NT2/D1 (cell line): ENCODE data around the gene RMND1.

Experiments
- DNase-seq: peaks from one replicate; pipeline ENCODE4 v3.0.0-alpha.2; 2011; ENCODE audit warnings: low read depth, low spot score
- H3K27me3 ChIP-seq: 2 replicates; pipeline ENCODE4 v1.6.0; 2011; ENCODE audit warnings: mild to moderate bottlenecking; ENCODE audit not compliant: insufficient read length, insufficient read depth
- H3K36me3 ChIP-seq: 2 replicates; pipeline ENCODE4 v1.6.1; 2011; ENCODE audit warnings: mild to moderate bottlenecking, low read length, mixed read lengths; ENCODE audit not compliant: insufficient read depth, insufficient read length
- H3K4me1 ChIP-seq: 2 replicates; pipeline ENCODE4 v1.5.1; 2011; ENCODE audit not compliant: insufficient read depth, insufficient read length
- H3K4me3 ChIP-seq: 2 replicates; pipeline ENCODE4 v1.5.1; 2011; ENCODE audit warnings: low read depth; ENCODE audit not compliant: insufficient read length
- H3K9ac ChIP-seq: 2 replicates; pipeline ENCODE4 v1.6.0; 2011; ENCODE audit warnings: low read depth; ENCODE audit not compliant: insufficient read length
- H3K9me3 ChIP-seq: 2 replicates; pipeline ENCODE4 v1.5.1; 2011; ENCODE audit warnings: mild to moderate bottlenecking, low read length; ENCODE audit not compliant: insufficient read depth
- SUZ12 ChIP-seq: IDR thresholded peaks from 2 replicates; pipeline ENCODE4 v1.6.1; 2011; ENCODE audit not compliant: insufficient read length, insufficient read depth; ENCODE audit errors: extremely low read depth
- YY1 ChIP-seq: IDR thresholded peaks from 2 replicates; pipeline ENCODE4 v1.6.1; 2011; ENCODE audit not compliant: insufficient read length, insufficient read depth
- ZNF274 ChIP-seq: IDR thresholded peaks from 2 replicates; pipeline ENCODE4 v1.6.1; 2011; ENCODE audit warnings: mild to moderate bottlenecking, low read depth, low read length

RMND1 gene

GRCh38 chr6:151494235-151494935 lies 42.5 kb upstream of the RMND1 start:
- no peaks in the 10 kb centered on the region for H3K4me1 ChIP-seq
- peaks cover 30% of the 10 kb centered on the region for H3K27me3 ChIP-seq
- TF ChIP-seq ZNF274: no peak
- TF ChIP-seq YY1: no peak
- TF ChIP-seq SUZ12: no peak
- peak overlapping the region; percentile 72 for H3K9ac ChIP-seq
- no peak for DNase-seq
- H3K36me3 ChIP-seq: no peaks in the 10 kb centered on the region
- no peaks in the 10 kb centered on the region for H3K9me3 ChIP-seq
- peak overlapping the region; percentile 59 for H3K4me3 ChIP-seq

- no peak for DNase-seq
- peak within 1 kb of the TSS; percentile 72 for H3K9ac ChIP-seq
- H3K36me3 ChIP-seq: no peaks in the 10 kb centered on the region
Observed at GRCh38 chr6:151493804-151494234, 41.9 kb upstream of the RMND1 start, which contains the start of gene CCDC170. TSS of gene CCDC170 (plus strand) at chr6:151494017. CDS start at chr6:151494129, 112 bp downstream.

GRCh38 chr6:151493161-151493803 lies 41.4 kb upstream of the RMND1 start:
- DNase-seq: no peak
- no peaks in the 10 kb centered on the region for H3K4me1 ChIP-seq
- TF ChIP-seq ZNF274 (no peak), SUZ12 (no peak), YY1 (no peak)
- peak overlapping the region; percentile 72 for H3K9ac ChIP-seq
- H3K9me3 ChIP-seq: no peaks in the 10 kb centered on the region
- H3K36me3 ChIP-seq: no peaks in the 10 kb centered on the region
- H3K27me3 ChIP-seq: peaks cover 30% of the 10 kb centered on the region
- peak overlapping the region; percentile 59 for H3K4me3 ChIP-seq

More at GRCh38 chr6:151493804-151494234, 41.9 kb upstream of the RMND1 start, which contains the start of gene CCDC170:
- Histone ChIP-seq H3K4me3 (peak within 1 kb of the TSS; percentile 59), H3K4me1 (no peaks in the 10 kb centered on the region), H3K9me3 (no peaks in the 10 kb centered on the region), H3K27me3 (peaks cover 30% of the 10 kb centered on the region)
- TF ChIP-seq SUZ12: no peak
- no peak for TF ChIP-seq YY1
- TF ChIP-seq ZNF274: no peak

- no peak for DNase-seq
- Histone ChIP-seq H3K4me3 (no peak overlapping the region), H3K36me3 (no peaks in the 10 kb centered on the region)
Observed at GRCh38 chr6:151490996-151491395, 39.1 kb upstream of the RMND1 start.

GRCh38 chr6:151488226-151488625 lies 36.3 kb upstream of the RMND1 start:
- Histone ChIP-seq H3K9ac (no peak overlapping the region), H3K27me3 (peaks cover 4% of the 10 kb centered on the region), H3K9me3 (no peaks in the 10 kb centered on the region), H3K4me3 (no peak overlapping the region), H3K36me3 (no peaks in the 10 kb centered on the region), H3K4me1 (no peaks in the 10 kb centered on the region)
- DNase-seq: no peak
- TF ChIP-seq SUZ12: no peak
- TF ChIP-seq YY1: no peak
- no peak for TF ChIP-seq ZNF274

More at GRCh38 chr6:151490996-151491395, 39.1 kb upstream of the RMND1 start:
- H3K27me3 ChIP-seq: peaks cover 30% of the 10 kb centered on the region
- H3K9ac ChIP-seq: no peak overlapping the region
- H3K4me1 ChIP-seq: no peaks in the 10 kb centered on the region
- TF ChIP-seq YY1: no peak
- no peak for TF ChIP-seq ZNF274
- TF ChIP-seq SUZ12: no peak
- no peaks in the 10 kb centered on the region for H3K9me3 ChIP-seq

- H3K9me3 ChIP-seq: no peaks in the 10 kb centered on the region
- DNase-seq: no peak
- no peaks in the 10 kb centered on the region for H3K36me3 ChIP-seq
- TF ChIP-seq ZNF274: no peak
- TF ChIP-seq SUZ12: no peak
- TF ChIP-seq YY1: no peak
- H3K4me1 ChIP-seq: no peaks in the 10 kb centered on the region
- no peak overlapping the region for H3K4me3 ChIP-seq
- no peak overlapping the region for H3K9ac ChIP-seq
- H3K27me3 ChIP-seq: no peaks in the 10 kb centered on the region
Observed at GRCh38 chr6:151483994-151484393, 32.1 kb upstream of the RMND1 start.

- H3K27me3 ChIP-seq: no peaks in the 10 kb centered on the region
- TF ChIP-seq SUZ12: no peak
- no peak for TF ChIP-seq YY1
- no peak for TF ChIP-seq ZNF274
- H3K4me3 ChIP-seq: no peak overlapping the region
- H3K9ac ChIP-seq: no peak overlapping the region
- H3K9me3 ChIP-seq: no peaks in the 10 kb centered on the region
- no peaks in the 10 kb centered on the region for H3K36me3 ChIP-seq
- no peaks in the 10 kb centered on the region for H3K4me1 ChIP-seq
- no peak for DNase-seq
Observed at GRCh38 chr6:151482290-151482689, 30.4 kb upstream of the RMND1 start.
